Aorta (tissue), 5 donors: ENCODE results near the gene FILIP1L. TPM values are rescaled to one million over a fixed set of nuclear protein-coding genes. Genes with fewer than 3 reads are reported as not detected.

ENCODE experiments used
- ATAC-seq: fragments of 200-7000 bp; cut with Tn5 transposase; one replicate; pipeline ENCODE4 v1.9.1; 2022; ENCODE audit warnings: moderate library complexity; ENCODE audit not compliant: low FRiP score
- DNase-seq, 2 donors: peaks; one replicate each; pipeline ENCODE4 v3.0.0-alpha.2; 2020
- H3K27ac ChIP-seq, 2 donors: one replicate each; pipeline ENCODE4 v1.5.1; 2013; ENCODE audit warnings: low read length in 2 of 2, mild to moderate bottlenecking in 2 of 2, moderate library complexity in 2 of 2, control low read depth in 1 of 2, inconsistent platforms in 1 of 2, low read depth in 1 of 2
- H3K27me3 ChIP-seq, 2 donors: one replicate each; pipeline ENCODE4 v1.6.1; 2013; ENCODE audit warnings: control low read depth in 1 of 2, low read length in 1 of 2, mild to moderate bottlenecking in 1 of 2, moderate library complexity in 1 of 2; ENCODE audit not compliant: insufficient read depth in 2 of 2, control insufficient read depth in 1 of 2
- H3K36me3 ChIP-seq, 2 donors: one replicate each; pipeline ENCODE4 v1.6.1; 2013; ENCODE audit warnings: control low read depth in 1 of 2, low read length in 1 of 2, mild to moderate bottlenecking in 1 of 2; ENCODE audit not compliant: insufficient read depth in 2 of 2, control insufficient read depth in 1 of 2
- H3K4me1 ChIP-seq, 2 donors: one replicate each; pipeline ENCODE4 v1.6.1; 2013; ENCODE audit warnings: low read length in 2 of 2, control low read depth in 1 of 2, mild to moderate bottlenecking in 1 of 2, moderate library complexity in 1 of 2; ENCODE audit not compliant: insufficient read depth in 2 of 2, control insufficient read depth in 1 of 2
- H3K4me3 ChIP-seq, 2 donors: one replicate each; pipeline ENCODE4 v1.5.1; 2013; ENCODE audit warnings: low read length in 2 of 2, control low read depth in 1 of 2, mild to moderate bottlenecking in 1 of 2
- H3K9me3 ChIP-seq: one replicate; pipeline ENCODE4 v1.6.1; 2013; ENCODE audit warnings: mild to moderate bottlenecking, low read length; ENCODE audit not compliant: control insufficient read depth
- WGBS, 2 donors: extraction: QIAGEN DNeasy Blood & Tissue Kit; methylation state at CpG; one replicate each; pipeline ENCODE4 v1.1.7; 2013; 5-methylcytosine and 5-hydroxymethylcytosine counted together
- intact Hi-C, 2 donors: fragments of 100-400 bp; cut with DNase I; formaldehyde crosslinking; loops; one replicate each; pipeline versions ENCODE4 v1.14.2 to v1.15.0; 2022
- polyA plus RNA-seq, 2 donors: library from polyadenylated mRNA; stranded (reverse); fragments of 200-250 nt; gene quantifications; one replicate each; pipeline ENCODE4 v1.2.3, GENCODE V29; 2013
- total RNA-seq, 2 donors: library from RNA; stranded (reverse); fragmentation: NEBNext Ultra II Directional; extraction: Animal tissue kit (Norgen Biotek cat#: 25700); gene quantifications; one replicate each; pipeline ENCODE4 v1.2.1, GENCODE V29; 2021
- donor health status: healthy with polysubstance abuse.
- donor health status: Bipolar disorder and iron deficiency.
- donor health status: DM: no; HTN: no; CAD: no.
- donor health status: DM: no; HTN: no; CAD: no.
- donor health status: DM: yes; HTN: yes; CAD: no.

Gene FILIP1L
- total and polyA plus RNA-seq, 4 donors, result 168 to 861 (median 251) TPM

DNA sequence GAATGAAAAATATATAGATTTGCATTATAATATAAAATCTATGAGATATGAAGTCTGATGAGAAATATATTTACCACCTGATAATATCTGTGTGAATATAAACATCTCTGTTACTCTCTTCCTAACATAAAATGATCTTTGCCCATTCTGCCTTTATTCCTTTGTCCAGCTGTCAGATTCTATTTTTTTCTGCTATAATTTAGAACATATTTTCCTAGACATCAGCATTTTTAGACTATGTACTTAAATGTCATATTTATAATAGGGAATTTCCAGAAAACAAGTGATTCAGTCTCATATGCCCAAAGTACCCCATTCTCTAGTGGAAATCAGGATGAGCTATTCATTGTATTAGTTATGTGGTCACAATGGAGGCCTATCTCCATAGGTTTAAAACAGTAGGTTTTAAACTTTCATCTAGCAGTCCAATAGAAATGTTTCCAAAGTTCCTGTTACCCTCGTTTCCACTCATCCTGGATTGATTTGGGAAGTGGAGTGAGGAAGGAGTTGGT, 83.3 kb downstream of the FILIP1L start:
- peaks cover 0 to 2% of the 10 kb centered on the region in 2 donors for H3K36me3 ChIP-seq
- intact Hi-C loops, result loop anchor here in 1 of 2 donors (5.0 kb wide), 1 partner anchor 69 kb away; no protein-coding TSS in a partner anchor
- no peak for DNase-seq
- H3K27ac ChIP-seq, result no peak overlapping the region
- H3K4me3 ChIP-seq, result no peak overlapping the region
- peaks cover 0 to 12% of the 10 kb centered on the region in 2 donors for H3K4me1 ChIP-seq
- WGBS, 2 donors, result 93 to 100% methylated on average over 1 of the region's 1 CpG
- H3K27me3 ChIP-seq, result no peaks in the 10 kb centered on the region
- no peak for ATAC-seq
- H3K9me3 ChIP-seq, result no peaks in the 10 kb centered on the region

DNA sequence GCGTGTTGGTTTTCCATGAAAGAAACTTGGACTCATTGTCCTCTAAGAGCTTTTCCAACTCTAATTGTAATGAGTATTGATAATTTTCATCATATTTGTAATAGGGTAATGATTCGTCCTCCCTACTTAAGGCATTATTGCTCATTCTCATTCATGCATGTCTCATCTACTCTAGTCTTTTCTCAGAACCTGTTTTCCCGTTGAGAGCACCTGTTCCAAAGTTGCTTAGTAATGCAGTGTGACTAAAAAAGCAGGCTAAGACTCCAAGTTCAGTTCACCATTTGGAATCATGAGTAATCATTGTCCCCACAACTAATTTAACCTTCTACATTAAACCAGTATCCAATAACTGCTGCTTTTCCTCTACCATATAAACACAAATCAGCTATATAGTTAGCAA, 84.0 kb downstream of the FILIP1L start:
- no peaks in the 10 kb centered on the region for H3K9me3 ChIP-seq
- H3K4me1 ChIP-seq, result peaks cover 0 to 12% of the 10 kb centered on the region in 2 donors
- DNase-seq (no peak), ATAC-seq (no peak)
- intact Hi-C loops, result loop anchor here in 1 of 2 donors (5.0 kb wide), 1 partner anchor 68 kb away; no protein-coding TSS in a partner anchor
- 59 to 64% methylated on average over 3 of the region's 3 CpGs for WGBS, 2 donors
- no peak overlapping the region for H3K27ac ChIP-seq
- H3K27me3 ChIP-seq, result no peaks in the 10 kb centered on the region
- no peak overlapping the region for H3K4me3 ChIP-seq
- H3K36me3 ChIP-seq, result peaks cover 0 to 2% of the 10 kb centered on the region in 2 donors

- H3K27me3 ChIP-seq, result no peaks in the 10 kb centered on the region
- no peak overlapping the region for H3K27ac ChIP-seq
- WGBS, 2 donors, result 25 to 30% methylated on average over 2 of the region's 2 CpGs
- no peaks in the 10 kb centered on the region for H3K9me3 ChIP-seq
- peaks cover 0 to 2% of the 10 kb centered on the region in 2 donors for H3K36me3 ChIP-seq
- intact Hi-C loops, result loop anchor here in 1 of 2 donors (5.0 kb wide), 1 partner anchor 67 kb away; no protein-coding TSS in a partner anchor
- H3K4me1 ChIP-seq, result peaks cover 0 to 12% of the 10 kb centered on the region in 2 donors
- no peak overlapping the region for H3K4me3 ChIP-seq
- DNase-seq (no peak), ATAC-seq (no peak)
Measured at GRCh38 chr3:100029689-100030088, 84.6 kb downstream of the FILIP1L start.

GRCh38 chr3:100029052-100029451, 85.2 kb downstream of the FILIP1L start:
- Histone ChIP-seq H3K4me1 (peaks cover 0 to 12% of the 10 kb centered on the region in 2 donors), H3K27ac (no peak overlapping the region), H3K4me3 (no peak overlapping the region), H3K27me3 (no peaks in the 10 kb centered on the region), H3K36me3 (peaks cover 0 to 2% of the 10 kb centered on the region in 2 donors), H3K9me3 (no peaks in the 10 kb centered on the region)
- ATAC-seq (no peak), DNase-seq (no peak)
- WGBS, 2 donors, result 77 to 95% methylated on average over 1 of the region's 1 CpG
- intact Hi-C loops, result no loop called here

DNA sequence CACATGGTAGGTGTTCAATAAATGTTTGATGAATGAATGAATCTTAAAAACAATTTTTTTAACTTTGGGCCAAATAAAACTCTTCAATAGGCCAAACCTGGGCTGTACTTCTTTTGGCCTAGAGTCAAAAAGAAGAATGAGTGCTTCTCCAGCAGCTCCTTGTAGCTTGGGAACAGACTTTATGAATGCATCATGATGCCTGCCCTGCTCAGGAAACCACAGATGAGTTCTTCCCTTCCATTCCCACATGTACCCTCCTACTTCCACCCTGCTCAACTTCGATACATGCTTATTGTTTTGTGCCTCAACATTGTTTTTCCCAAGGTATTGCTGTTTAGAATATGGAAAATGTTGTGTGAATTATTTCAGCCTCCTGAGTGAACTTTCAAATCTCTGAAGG, 87.0 kb downstream of the FILIP1L start:
- H3K4me1 ChIP-seq, result peaks cover 3 to 12% of the 10 kb centered on the region in 2 donors
- intact Hi-C loops, result no loop called here
- H3K27ac ChIP-seq, result no peak overlapping the region
- peaks cover 0 to 2% of the 10 kb centered on the region in 2 donors for H3K36me3 ChIP-seq
- no peak for DNase-seq
- no peaks in the 10 kb centered on the region for H3K9me3 ChIP-seq
- no peak overlapping the region for H3K4me3 ChIP-seq
- ATAC-seq, result no peak
- H3K27me3 ChIP-seq, result no peaks in the 10 kb centered on the region
- WGBS, 2 donors, result 90 to 93% methylated on average over 1 of the region's 1 CpG

DNA sequence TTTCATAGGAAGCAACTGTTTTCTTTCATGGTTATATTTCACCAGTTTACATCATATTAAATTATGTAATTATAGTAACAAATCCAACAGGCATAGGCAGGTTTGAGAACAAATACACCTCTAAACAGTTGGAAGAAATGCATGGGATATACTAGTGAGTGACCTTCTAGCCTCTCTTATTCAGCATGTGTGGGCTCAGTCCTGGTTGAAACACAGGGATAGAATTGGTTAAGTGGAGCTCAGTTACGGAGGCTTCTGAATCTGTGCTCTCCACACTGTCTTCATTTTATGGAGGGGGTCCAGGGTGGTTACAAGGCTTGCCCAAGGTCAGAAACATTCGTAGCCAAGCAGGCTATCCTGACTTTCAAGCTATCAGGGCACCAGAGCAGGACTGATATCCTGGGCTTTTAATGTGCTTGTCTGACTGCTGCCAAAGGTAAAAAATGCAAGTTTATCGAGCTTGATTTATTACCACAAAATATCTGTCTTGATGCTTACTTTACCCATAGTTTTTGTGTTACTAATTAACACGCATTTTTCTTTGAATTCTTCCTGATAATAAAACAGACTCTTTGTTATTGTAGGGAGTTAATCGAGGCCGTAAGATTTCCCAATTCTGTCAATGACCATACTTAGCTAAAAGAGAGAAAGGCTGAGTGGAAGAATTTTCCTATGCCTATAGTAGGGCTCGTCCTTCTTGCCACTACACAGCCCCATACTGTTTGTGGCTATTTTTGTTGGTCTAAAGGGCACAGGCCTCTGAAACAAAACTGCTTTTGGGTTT, 89.6 kb downstream of the FILIP1L start:
- Histone ChIP-seq H3K4me3 (no peak overlapping the region), H3K4me1 (peaks cover 3 to 5% of the 10 kb centered on the region in 2 donors), H3K27ac (peak overlapping the region; percentile 68 to 88), H3K36me3 (peaks cover 0 to 2% of the 10 kb centered on the region in 2 donors), H3K27me3 (no peaks in the 10 kb centered on the region), H3K9me3 (no peaks in the 10 kb centered on the region)
- 3% methylated on average over 7 of the region's 7 CpGs for WGBS, 2 donors
- ATAC-seq (no peak), DNase-seq (no peak)
- intact Hi-C loops, result no loop called here

DNA sequence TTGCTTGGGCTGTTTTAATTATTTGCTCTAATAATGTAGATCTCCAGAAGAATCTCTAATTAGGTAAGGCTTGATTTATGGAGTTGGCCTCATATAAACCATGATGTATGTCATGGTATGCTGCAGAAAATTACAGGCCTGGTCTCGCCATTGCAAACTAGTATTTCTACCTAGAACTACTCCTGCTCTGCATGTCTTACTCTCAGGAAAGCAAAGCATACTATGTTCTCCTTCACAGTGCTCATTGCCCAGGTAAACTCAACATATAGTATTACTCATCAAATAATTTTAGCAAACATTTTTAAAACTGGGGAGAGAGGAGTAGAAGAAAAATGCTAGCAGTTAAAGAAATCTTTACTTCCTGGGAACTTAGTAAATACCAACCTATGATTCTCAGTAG, 90.7 kb downstream of the FILIP1L start:
- H3K4me3 ChIP-seq, result no peak overlapping the region
- H3K9me3 ChIP-seq, result no peaks in the 10 kb centered on the region
- H3K36me3 ChIP-seq, result peaks cover 0 to 2% of the 10 kb centered on the region in 2 donors
- DNase-seq (no peak), ATAC-seq (no peak)
- WGBS, 2 donors, result 87 to 89% methylated on average over 1 of the region's 1 CpG
- H3K4me1 ChIP-seq, result peaks cover 3 to 5% of the 10 kb centered on the region in 2 donors
- intact Hi-C loops, result no loop called here
- H3K27ac ChIP-seq, result peak overlapping the region; percentile 82 to 86
- no peaks in the 10 kb centered on the region for H3K27me3 ChIP-seq

GRCh38 chr3:100023150-100023549, 91.2 kb downstream of the FILIP1L start:
- DNase-seq, result no peak
- 5 to 7% methylated on average over 5 of the region's 5 CpGs for WGBS, 2 donors
- Histone ChIP-seq H3K4me3 (no peak overlapping the region), H3K27me3 (no peaks in the 10 kb centered on the region), H3K4me1 (peaks cover 3 to 5% of the 10 kb centered on the region in 2 donors), H3K36me3 (peaks cover 0 to 2% of the 10 kb centered on the region in 2 donors), H3K9me3 (no peaks in the 10 kb centered on the region), H3K27ac (peak overlapping the region in 1 of 2 donors; percentile 81)
- no peak for ATAC-seq
- intact Hi-C loops, result no loop called here

GRCh38 chr3:100022506-100022905, 91.8 kb downstream of the FILIP1L start:
- peaks cover 3 to 5% of the 10 kb centered on the region in 2 donors for H3K4me1 ChIP-seq
- H3K27ac ChIP-seq, result no peak overlapping the region
- intact Hi-C loops, result no loop called here
- ATAC-seq (no peak), DNase-seq (no peak)
- no peaks in the 10 kb centered on the region for H3K9me3 ChIP-seq
- H3K4me3 ChIP-seq, result no peak overlapping the region
- no peaks in the 10 kb centered on the region for H3K27me3 ChIP-seq
- H3K36me3 ChIP-seq, result peaks cover 0 to 2% of the 10 kb centered on the region in 2 donors
